Fibroblast of pulmonary artery (primary cell): ENCODE data around the gene ZNF446.

Experiments used
- DNase-seq: peaks from one replicate; pipeline ENCODE4 v3.0.0-alpha.2; 2010; ENCODE audit warnings: low read depth
- H3K4me3 ChIP-seq: replicated peaks from 2 replicates; pipeline ENCODE4 v1.5.1; 2011; ENCODE audit warnings: low read depth, mild to moderate bottlenecking, control low read depth, low read length, moderate library complexity
- TF ChIP-seq, protein P1 (sequence below): IDR thresholded peaks from 2 replicates; pipeline ENCODE4 v1.5.1; 2011; ENCODE audit warnings: mild to moderate bottlenecking, control low read depth, low read length, inconsistent platforms; ENCODE audit errors: missing control alignments

Gene ZNF446

DNA sequence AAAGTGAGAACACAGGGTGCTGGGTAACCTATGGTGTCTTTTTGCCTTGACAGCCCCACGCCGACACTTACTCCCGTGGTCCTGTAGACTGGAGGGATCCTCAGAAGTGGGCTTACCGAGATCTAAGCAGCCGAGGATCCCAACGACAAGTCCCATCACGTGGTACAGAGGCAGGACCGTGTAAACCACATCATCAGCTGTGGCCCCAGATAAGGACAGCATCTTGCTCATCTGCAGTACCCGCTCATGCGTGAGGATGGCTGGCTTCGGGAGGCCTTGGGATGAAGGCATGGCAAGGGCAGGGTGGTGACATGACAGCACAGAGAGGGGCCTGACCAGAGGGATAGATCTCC lies 33.6 kb downstream of the ZNF446 start:
- DNase-seq = no peak
- TF ChIP-seq, protein P1, sequence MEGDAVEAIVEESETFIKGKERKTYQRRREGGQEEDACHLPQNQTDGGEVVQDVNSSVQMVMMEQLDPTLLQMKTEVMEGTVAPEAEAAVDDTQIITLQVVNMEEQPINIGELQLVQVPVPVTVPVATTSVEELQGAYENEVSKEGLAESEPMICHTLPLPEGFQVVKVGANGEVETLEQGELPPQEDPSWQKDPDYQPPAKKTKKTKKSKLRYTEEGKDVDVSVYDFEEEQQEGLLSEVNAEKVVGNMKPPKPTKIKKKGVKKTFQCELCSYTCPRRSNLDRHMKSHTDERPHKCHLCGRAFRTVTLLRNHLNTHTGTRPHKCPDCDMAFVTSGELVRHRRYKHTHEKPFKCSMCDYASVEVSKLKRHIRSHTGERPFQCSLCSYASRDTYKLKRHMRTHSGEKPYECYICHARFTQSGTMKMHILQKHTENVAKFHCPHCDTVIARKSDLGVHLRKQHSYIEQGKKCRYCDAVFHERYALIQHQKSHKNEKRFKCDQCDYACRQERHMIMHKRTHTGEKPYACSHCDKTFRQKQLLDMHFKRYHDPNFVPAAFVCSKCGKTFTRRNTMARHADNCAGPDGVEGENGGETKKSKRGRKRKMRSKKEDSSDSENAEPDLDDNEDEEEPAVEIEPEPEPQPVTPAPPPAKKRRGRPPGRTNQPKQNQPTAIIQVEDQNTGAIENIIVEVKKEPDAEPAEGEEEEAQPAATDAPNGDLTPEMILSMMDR = no peak
- no peak overlapping the region for H3K4me3 ChIP-seq

DNA sequence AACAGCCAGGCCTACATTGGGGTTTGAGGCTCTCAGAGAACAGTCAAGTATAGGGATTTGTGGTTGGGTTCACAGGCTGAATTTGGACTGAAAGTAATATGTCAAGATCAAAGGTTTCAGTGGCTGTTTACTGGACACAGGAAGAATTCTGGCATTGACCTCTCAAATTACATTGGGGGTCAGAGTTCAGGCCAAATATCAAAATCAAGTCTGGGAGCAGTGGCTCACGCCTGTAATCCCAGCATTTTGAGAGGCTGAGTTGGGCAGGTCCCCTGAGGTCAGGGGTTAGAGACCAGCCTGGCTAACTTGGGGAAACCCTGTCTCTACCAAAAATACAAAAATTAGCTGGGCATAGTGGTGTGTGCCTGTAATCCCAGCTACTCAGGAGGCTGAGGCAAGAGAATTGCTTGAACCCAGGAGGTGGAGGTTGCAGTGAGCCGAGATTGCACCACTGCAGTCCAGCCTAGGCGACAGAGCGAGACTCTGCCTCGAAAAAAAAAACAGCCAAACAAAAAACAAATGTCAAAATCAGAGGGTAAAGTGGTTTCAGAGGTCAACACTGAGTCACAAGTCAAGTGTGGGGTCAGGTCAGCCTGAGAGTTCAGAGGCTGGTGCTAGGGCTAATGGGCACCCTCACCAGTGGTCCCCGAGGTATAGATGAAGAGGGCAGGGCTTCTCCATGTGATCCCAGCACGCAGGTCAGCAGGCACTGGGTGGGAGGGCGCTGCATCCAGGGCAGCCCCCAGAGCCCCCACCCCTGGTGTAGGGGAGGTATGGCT lies 34.1 kb downstream of the ZNF446 start:
- H3K4me3 ChIP-seq = no peak overlapping the region
- no peak for DNase-seq
- TF ChIP-seq, protein P1 = no peak

DNA sequence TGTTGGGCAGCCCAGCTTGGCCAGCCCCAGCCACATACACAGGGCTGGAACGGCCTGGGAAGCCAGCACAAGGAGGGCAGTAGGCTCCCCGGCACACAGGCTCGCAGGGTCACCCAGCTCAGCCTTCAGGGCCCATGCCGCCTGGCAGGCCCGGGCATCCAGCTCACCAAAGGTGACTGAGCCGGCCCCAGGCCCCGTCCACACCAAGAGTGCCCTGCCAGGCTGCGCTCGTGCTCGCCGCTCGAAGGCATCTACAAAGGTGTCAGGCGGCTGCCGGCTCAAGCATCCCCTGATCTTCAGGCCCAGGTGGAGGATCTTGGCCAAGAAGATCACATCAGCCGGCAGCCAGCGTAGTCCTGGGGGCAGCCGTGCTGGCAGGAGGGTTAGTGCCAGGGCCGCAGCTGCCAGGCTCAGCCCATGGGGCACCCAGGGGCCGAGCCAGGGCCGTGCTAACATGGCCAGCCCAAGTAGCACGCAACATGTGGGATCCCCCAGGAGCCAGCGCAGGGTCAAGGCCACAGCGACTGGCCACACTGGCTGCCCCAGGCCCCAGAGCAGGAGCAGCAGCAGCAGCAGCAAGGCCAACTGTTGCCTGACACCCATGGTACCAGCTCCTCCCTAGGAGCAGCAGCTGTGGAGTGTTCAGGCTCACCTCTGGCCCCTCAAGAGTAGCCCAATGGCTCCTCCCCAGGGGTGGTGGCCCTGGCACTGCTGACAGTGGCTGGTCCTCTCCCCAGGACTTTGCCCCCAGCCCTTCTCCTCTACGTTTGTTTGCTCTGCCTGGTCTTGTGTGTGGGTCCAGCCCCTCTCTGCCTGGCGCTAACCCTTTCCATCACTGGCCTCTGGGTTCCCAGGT lies 35.4 kb downstream of the ZNF446 start, which contains the start of gene SLC27A5:
Gene SLC27A5 (minus strand): TSS at position 640 of the 856 bp plus-strand sequence. CDS start 37 bp downstream, at position 603.
- TF ChIP-seq, protein P1 = no peak
- H3K4me3 ChIP-seq = no peak within 1 kb of the TSS
- no peak for DNase-seq

DNA sequence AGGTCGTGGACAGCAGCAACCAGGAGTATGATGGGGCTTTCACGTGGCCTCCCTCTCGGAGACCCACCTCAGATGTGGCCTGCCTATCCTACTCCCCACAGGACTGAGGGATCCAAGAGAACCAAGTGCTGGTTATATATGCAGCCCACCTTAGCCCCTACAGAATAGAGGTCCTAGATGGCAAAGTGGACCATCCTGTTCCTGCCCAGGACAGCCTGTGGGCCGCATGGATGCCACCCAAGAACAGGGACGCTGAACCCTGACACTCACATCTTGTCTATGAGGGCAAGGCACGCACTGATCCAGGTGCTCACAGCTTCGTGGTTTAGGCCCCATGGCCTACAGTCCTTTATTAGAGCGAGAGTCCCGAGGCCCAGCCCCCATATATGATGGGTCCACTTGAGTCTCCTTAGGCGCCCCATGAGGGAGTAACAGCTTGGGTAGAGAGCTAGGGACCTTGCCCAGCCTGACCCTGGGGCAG lies 37.1 kb downstream of the ZNF446 start:
- no peak for DNase-seq
- no peak overlapping the region for H3K4me3 ChIP-seq
- TF ChIP-seq, protein P1 = no peak

DNA sequence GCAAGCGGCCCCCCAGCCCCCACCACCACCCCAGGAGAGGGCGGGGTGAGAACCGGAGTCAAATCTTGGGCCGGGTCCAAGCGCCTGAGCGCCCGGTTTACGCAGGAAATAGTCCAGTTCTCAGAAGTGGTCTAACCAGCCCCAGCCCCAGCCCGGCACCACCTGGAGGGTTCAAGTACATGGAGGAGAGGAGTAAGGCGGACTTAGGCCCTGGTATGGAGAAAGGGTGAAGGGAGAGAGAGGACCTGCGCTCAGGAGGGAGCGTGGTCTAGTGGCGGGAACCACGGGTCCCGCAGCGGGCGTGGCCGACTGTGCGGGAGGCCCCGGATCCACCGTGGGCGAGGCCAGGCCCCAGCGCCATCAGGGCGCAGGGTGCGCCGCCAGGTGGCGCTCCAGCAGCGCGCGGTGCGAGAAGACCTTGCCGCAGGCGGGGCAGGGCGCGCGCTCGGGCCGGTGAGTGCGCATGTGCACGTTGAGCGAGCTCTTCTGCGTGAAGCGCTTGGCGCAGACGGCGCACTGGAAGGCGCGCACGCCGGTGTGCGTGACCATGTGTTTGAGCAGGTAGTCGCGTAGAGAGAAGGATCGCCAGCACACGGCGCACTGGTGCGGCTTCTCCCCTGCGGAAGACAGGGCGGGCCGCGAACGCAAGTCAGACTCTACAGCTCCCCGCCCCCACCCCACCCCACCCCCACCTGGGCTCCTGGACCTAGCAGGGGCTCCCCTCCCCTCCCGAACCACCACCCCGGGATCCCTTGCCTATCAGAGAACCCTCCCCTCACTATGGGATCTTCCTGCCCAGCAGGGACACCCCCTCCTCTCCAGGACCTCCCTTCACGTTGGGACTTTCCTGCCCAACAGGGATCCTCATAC lies 37.8 kb downstream of the ZNF446 start:
- TF ChIP-seq, protein P1 = peak; percentile 37
- H3K4me3 ChIP-seq = peak overlapping the region; percentile 35
- peak; percentile 88 for DNase-seq

DNA sequence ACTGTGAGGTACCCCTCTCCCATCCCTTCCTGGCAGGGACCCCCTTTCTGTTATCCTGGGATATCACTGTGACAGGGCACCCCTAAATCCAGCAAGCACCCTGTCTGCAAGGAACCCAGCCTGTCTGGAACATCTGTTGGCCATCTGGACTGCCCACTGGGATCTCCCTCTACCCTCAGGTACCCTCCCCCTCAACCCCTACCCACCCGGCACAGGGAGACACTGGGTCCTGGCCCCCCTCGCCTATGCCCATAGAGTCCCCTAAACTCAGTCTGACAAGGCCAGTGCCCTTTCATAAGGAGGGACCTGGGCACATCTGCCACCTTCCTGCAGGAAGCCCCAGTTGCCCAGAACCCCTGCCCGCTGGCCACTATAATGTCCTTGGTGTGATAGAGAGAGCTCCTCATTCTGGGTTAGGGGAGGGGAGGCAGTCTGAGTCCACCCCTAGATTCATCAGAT lies 38.4 kb downstream of the ZNF446 start:
- TF ChIP-seq, protein P1 = no peak
- H3K4me3 ChIP-seq = peak overlapping the region; percentile 35
- no peak for DNase-seq
